ENCODE data around the gene CFAP20.

The CFAP20 gene

DNA sequence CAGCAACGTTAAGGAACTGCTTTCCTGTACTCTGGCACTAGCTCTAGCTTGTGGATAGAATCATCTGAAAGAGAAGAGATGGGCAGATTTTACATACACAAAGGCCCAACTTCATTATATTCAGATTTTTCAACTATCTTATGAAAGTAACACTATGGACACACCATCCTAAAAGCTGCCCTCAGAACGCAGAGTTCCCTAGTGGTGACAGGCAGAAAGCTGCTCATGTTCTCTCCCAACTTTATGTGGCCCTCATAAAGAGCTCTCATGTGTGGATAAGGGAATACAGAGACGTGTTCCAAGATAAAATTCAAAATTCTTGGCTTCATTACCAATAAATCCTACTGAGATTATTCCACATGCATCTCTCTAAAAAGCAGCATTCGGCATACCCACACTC lies 1.5 kb downstream of the CFAP20 start:
- no peak for TF ChIP-seq PKNOX1 (IDR thresholded peaks at IDR 0.05)
- TF ChIP-seq FOXM1 (IDR thresholded peaks at IDR 0.05; ENCODE audit: borderline replicate concordance): no peak
- DNase-seq (ENCODE audit: extremely low spot score): no peak
- CTCF ChIA-PET: interaction anchor here (1.0 to 2.4 kb wide), 6 partner anchors 9 to 103 kb away, joined by 3 to 7 read pairs (median 4); no protein-coding TSS in a partner anchor
- POLR2A ChIA-PET: interaction anchor here (0.5 to 3.5 kb wide), 3 partner anchors 21 to 393 kb away, joined by 3 to 24 read pairs (median 4); partner anchors contain the start of gene KATNB1

DNA sequence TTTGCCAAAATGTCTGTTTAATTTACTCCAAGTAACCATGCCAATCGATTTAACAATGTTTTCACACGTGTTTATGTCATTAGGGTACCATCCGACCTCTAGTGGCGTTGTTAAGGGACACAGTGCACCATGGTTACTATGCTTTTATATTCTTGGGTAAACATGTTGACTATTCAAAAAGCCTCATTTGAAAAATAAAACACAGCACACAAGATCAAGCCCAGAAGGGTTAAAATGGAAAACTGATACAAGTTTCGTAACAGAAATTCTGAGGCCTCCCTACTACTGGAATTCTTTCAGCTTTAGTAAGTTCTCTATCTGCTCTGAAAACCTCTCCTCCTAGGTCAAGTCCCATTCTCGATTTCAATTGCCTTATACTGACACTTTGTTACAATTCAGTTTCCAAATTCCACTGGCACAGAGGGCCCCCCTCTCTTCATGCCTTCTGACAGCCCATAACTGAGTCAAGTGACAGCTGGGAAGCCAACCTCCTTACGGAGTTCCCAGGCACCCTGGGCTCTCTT lies 2.1 kb downstream of the CFAP20 start:
- POLR2A ChIA-PET: interaction anchor here (1.1 to 3.5 kb wide), 2 partner anchors 21 to 392 kb away, joined by 4 to 24 read pairs; partner anchors contain the start of gene KATNB1
- CTCF ChIA-PET: interaction anchor here (0.6 to 2.4 kb wide), 8 partner anchors 9 to 102 kb away, joined by 3 to 7 read pairs (median 3); no protein-coding TSS in a partner anchor
- DNase-seq (ENCODE audit: extremely low spot score): no peak
- TF ChIP-seq ZNF384 (IDR thresholded peaks at IDR 0.05) (no peak), FOXK2 (IDR thresholded peaks at IDR 0.05) (0 out of 2 replicates have a peak, but pooled peaks have one; percentile 10)

DNA sequence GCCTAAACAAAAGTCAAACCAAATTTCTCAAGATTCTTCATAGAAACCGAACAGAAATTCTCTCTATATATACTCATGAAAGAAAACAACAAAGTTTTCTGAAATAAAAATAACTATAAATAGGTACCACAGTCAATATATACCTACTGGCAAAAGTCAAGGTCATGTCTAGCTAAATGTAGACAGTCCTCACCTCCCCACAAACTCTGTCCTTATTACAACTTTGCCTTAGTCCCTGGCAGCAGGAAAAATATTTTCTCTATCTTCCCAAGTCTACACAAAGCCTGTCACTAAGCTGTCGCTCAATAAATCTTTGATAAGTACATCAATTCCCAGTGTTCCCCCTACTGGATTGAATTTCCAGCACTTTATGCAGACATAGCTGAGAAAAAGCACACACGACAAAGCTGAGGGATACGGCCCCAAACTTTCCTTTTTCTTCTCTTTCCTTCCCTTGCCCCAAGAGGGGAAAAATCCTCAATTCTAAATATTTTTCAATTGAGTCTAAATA lies 2.7 kb downstream of the CFAP20 start:
- ChIA-PET POLR2A (no interaction called here), CTCF (interaction anchor here (0.6 to 1.6 kb wide), 7 partner anchors 8 to 142 kb away, joined by 3 to 6 read pairs (median 3); no protein-coding TSS in a partner anchor)
- TF ChIP-seq PKNOX1 (IDR thresholded peaks at IDR 0.05) (peak; percentile 90), LEF1 (IDR thresholded peaks at IDR 0.05; ENCODE audit: borderline replicate concordance) (no peak), ZNF384 (IDR thresholded peaks at IDR 0.05) (no peak), NFRKB (IDR thresholded peaks at IDR 0.05) (no peak), FOXA1 (IDR thresholded peaks at IDR 0.05) (no peak)
- no peak for DNase-seq (ENCODE audit: extremely low spot score)

DNA sequence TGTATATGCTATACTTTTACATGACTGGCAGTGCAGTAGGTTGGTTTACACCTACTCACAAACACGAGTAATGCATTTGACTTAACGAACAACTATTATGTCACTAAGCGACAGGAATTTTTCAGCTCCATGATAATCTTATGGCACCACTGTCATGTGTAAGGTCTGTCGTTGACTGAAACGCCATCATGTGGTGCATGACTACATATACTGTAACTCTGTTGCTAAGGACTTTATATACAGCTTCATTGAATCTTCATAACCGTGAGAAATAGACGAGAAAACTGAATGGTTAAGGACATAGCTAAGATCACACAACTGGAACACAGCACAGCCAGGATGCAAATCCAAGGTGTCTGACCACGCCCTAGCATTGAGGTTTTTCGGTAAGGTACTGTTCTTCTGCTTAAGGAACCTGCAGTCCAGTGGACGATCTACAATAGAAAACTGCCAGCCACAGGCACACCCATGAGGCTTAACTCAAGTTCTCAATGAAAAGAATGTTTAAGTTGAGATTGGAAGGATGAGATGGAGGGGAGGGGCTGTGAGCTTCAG lies 3.3 kb downstream of the CFAP20 start:
- no peak for DNase-seq (ENCODE audit: extremely low spot score)
- CTCF ChIA-PET: interaction anchor here (0.7 to 1.0 kb wide), 2 partner anchors 22 to 141 kb away, joined by 3 read pairs; no protein-coding TSS in a partner anchor
- TF ChIP-seq LEF1 (IDR thresholded peaks at IDR 0.05; ENCODE audit: borderline replicate concordance): no peak
- no peak for TF ChIP-seq ELF4 (IDR thresholded peaks at IDR 0.05)
- TF ChIP-seq FOXM1 (IDR thresholded peaks at IDR 0.05; ENCODE audit: borderline replicate concordance): no peak
- no peak for TF ChIP-seq ZNF384 (IDR thresholded peaks at IDR 0.05)
- no peak for TF ChIP-seq NFRKB (IDR thresholded peaks at IDR 0.05)
- no peak for TF ChIP-seq SP1 (IDR thresholded peaks at IDR 0.05)
- TF ChIP-seq BHLHE40 (IDR thresholded peaks at IDR 0.05; ENCODE audit: borderline replicate concordance): no peak
- TF ChIP-seq SUZ12 (IDR thresholded peaks at IDR 0.05): no peak
- no peak for TF ChIP-seq PKNOX1 (IDR thresholded peaks at IDR 0.05)
- TF ChIP-seq L3MBTL2 (conservative IDR thresholded peaks at IDR 0.05): no peak
- TF ChIP-seq CTBP1 (IDR thresholded peaks at IDR 0.05; ENCODE audit: borderline replicate concordance): no peak
- POLR2A ChIA-PET: no interaction called here

- POLR2A ChIA-PET: no interaction called here
- no peak for DNase-seq (ENCODE audit: extremely low spot score)
- CTCF ChIA-PET: interaction anchor here (0.7 kb wide), 2 partner anchors 21 to 165 kb away, joined by 3 read pairs; no protein-coding TSS in a partner anchor
- TF ChIP-seq PKNOX1 (IDR thresholded peaks at IDR 0.05) (peak; percentile 72), FOXK2 (IDR thresholded peaks at IDR 0.05) (no peak), TARDBP (IDR thresholded peaks at IDR 0.05) (no peak), HDGF (IDR thresholded peaks at IDR 0.05; ENCODE audit: borderline replicate concordance) (no peak)
These were observed 4.1 kb downstream of the CFAP20 start for GRCh38 chr16:58125041-58125440.

DNA sequence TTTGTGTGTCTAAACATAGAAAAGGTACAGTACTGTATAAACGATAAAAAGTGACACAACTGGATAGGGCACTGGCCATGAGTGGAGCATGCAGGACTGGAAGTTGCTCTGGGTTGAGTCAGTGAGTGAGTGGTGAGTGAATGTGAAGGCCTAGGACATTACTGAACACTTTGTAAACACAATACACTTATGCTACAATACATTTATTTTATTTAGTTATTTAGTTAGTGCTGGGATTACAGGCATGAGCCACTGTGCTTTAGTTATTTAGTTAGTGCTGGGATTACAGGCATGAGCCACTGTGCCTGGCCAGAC lies 4.6 kb downstream of the CFAP20 start:
- TF ChIP-seq ELF4 (IDR thresholded peaks at IDR 0.05) (no peak), SP1 (IDR thresholded peaks at IDR 0.05) (no peak), LEF1 (IDR thresholded peaks at IDR 0.05; ENCODE audit: borderline replicate concordance) (no peak), SUZ12 (IDR thresholded peaks at IDR 0.05) (no peak), FOXA1 (IDR thresholded peaks at IDR 0.05) (no peak), HDGF (IDR thresholded peaks at IDR 0.05; ENCODE audit: borderline replicate concordance) (no peak), FOXM1 (IDR thresholded peaks at IDR 0.05; ENCODE audit: borderline replicate concordance) (no peak), NFRKB (IDR thresholded peaks at IDR 0.05) (no peak), PKNOX1 (IDR thresholded peaks at IDR 0.05) (no peak), FOXK2 (IDR thresholded peaks at IDR 0.05) (no peak), BHLHE40 (IDR thresholded peaks at IDR 0.05; ENCODE audit: borderline replicate concordance) (no peak)
- CTCF ChIA-PET: interaction anchor here (0.7 kb wide), 1 partner anchor 164 kb away, joined by 3 read pairs; no protein-coding TSS in a partner anchor
- POLR2A ChIA-PET: no interaction called here

More for the DNA sequence above, 4.6 kb downstream of the CFAP20 start:
- no peak for DNase-seq (ENCODE audit: extremely low spot score)
